ENCODE measurements around the gene NCAN. TPM values are rescaled to one million over a fixed set of nuclear protein-coding genes. Genes with fewer than 3 reads are reported as not detected.
"Not testable (repeated sequence)": the region's sequence is repeated elsewhere in the genome, so short reads cannot be mapped to it uniquely, and the experiment has no call there.

NCAN gene
- total and polyA plus RNA-seq, 9 of the 15 experiments (the other 6 are each of a cell fraction or from before 2014, with no cell fraction given), result 0.04 TPM; not detected in 8

DNA sequence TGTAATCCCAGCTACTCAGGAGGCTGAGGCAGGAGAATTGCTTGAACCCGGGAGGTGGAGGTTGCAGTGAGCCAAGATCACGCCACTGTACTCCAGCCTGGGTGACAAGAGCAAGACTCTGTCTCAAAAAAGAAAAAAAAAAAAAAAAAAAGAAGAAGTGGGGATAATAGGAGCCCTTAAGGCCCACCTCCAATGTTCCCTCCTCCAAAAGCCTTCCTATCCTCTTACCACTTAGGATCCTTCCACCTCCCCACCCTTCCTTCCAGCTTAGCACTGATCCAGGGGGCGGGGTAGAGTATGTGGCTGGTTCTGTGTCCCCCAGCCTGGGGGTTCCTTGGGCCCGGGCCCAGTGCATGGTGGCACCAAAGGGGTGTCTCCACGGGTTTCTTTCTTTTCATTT lies 38.5 kb upstream of the NCAN start:
- WGBS (ENCODE audit: insufficient coverage, low coverage, missing lambda C conversion rate), result 61% methylated on average over 3 of the region's 5 CpGs
- H3K4me2 ChIP-seq (ENCODE audit: insufficient read depth, low read length); H4K20me1 ChIP-seq (replicated peaks; ENCODE audit: control insufficient read depth, insufficient read depth, low read length); H3K4me3 ChIP-seq; H3K27ac ChIP-seq (ENCODE audit: extremely low read depth, low read depth, low read length); H3K9me3 ChIP-seq (replicated peaks; ENCODE audit: control insufficient read depth, insufficient read depth, low read depth, low read length); ATAC-seq; in situ Hi-C loops (cut with MboI); DNase-seq (ENCODE audit: extremely low read depth in 1 of 4, low spot score in 3 of 4); H3K79me2 ChIP-seq (ENCODE audit: control insufficient read depth, insufficient read depth, low read length); H3K27me3 ChIP-seq (ENCODE audit: control insufficient read depth in 2 of 2, insufficient read depth in 2 of 2, low read length in 2 of 2); BruUV-seq (replicated peaks); FAIRE-seq; H3K9me1 ChIP-seq (ENCODE audit: control insufficient read depth, insufficient read depth, low read length); H3K9ac ChIP-seq (ENCODE audit: insufficient read depth in 1 of 2, low read depth in 2 of 2, low read length in 2 of 2); H2AFZ ChIP-seq (ENCODE audit: low read depth, low read length): not testable (repeated sequence)
- CTCF ChIA-PET (ENCODE audit: low intra/inter-chr PET ratio), result interaction anchor here (1.3 kb wide), 1 partner anchor 27 kb away, joined by 8 read pairs; no protein-coding TSS in a partner anchor
- H3K36me3 ChIP-seq (ENCODE audit: control insufficient read depth, insufficient read depth, low read length), result peaks cover 11% of the 10 kb centered on the region; the same call in 1 of the 3 replicates
- POLR2A ChIA-PET, result interaction anchor here (0.6 kb wide), 1 partner anchor 470 kb away, joined by 3 read pairs; the partner anchor contains the start of gene GMIP
- intact Hi-C loops (cut with micrococcal nuclease), result loop anchor here (5.0 kb wide), 1 partner anchor 36 kb away; the partner anchor contains the start of gene TMEM161A
- peaks cover 34% of the 10 kb centered on the region in 2 experiments; a peak in 4 of 5 replicates for H3K4me1 ChIP-seq (replicated peaks in 1 of 2; ENCODE audit: control insufficient read depth in 2 of 2, insufficient read depth in 2 of 2, low read length in 2 of 2)

DNA sequence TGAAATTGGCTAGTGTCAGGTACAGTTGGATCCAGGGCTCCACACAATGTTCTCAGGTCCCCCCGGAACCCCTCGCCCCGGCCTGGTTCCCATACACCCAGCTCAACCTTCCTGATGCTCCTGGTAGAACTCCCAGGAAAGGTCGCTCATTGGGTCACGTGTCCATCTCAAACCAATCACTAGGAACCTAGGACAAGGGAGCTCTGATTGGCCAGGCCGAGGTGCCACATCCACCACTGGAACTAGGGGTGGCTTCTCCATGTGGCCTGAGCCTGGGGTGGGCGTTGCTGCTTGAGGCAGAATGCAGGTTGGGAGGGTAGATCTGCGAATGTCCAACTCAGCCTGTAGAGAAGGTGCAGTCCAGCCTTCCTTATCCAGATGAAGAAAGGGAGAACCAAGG lies 34.8 kb upstream of the NCAN start:
- Histone ChIP-seq H3K4me3 (no peak overlapping the region), H3K9me1 (ENCODE audit: control insufficient read depth, insufficient read depth, low read length) (peaks cover 9% of the 10 kb centered on the region), H3K4me1 (replicated peaks in 1 of 2; ENCODE audit: control insufficient read depth in 2 of 2, insufficient read depth in 2 of 2, low read length in 2 of 2) (peaks cover 23 to 37% of the 10 kb centered on the region in 2 experiments), H2AFZ (ENCODE audit: low read depth, low read length) (no peak overlapping the region), H3K9me3 (replicated peaks; ENCODE audit: control insufficient read depth, insufficient read depth, low read depth, low read length) (no peaks in the 10 kb centered on the region), H3K36me3 (ENCODE audit: control insufficient read depth, insufficient read depth, low read length) (peaks cover 25% of the 10 kb centered on the region; the same call in 1 of the 3 replicates), H3K4me2 (ENCODE audit: insufficient read depth, low read length) (no peak overlapping the region), H3K27ac (ENCODE audit: extremely low read depth, low read depth, low read length) (no peak overlapping the region), H4K20me1 (replicated peaks; ENCODE audit: control insufficient read depth, insufficient read depth, low read length) (no peaks in the 10 kb centered on the region), H3K79me2 (ENCODE audit: control insufficient read depth, insufficient read depth, low read length) (no peaks in the 10 kb centered on the region), H3K9ac (ENCODE audit: insufficient read depth in 1 of 2, low read depth in 2 of 2, low read length in 2 of 2) (0 out of 4 replicates have a peak overlapping the region, but pooled peaks of 1 of the 2 experiments have one; percentile 10), H3K27me3 (ENCODE audit: control insufficient read depth in 2 of 2, insufficient read depth in 2 of 2, low read length in 2 of 2) (no peaks in the 10 kb centered on the region)
- intact Hi-C loops (cut with micrococcal nuclease) (no loop called here), in situ Hi-C loops (cut with MboI) (no loop called here)
- ATAC-seq (no peak), FAIRE-seq (no peak), DNase-seq (ENCODE audit: extremely low read depth in 1 of 4, low spot score in 3 of 4) (peak; percentile 25 to 61 (median 54))
- 67% methylated on average over 8 of the region's 8 CpGs for WGBS (ENCODE audit: insufficient coverage, low coverage, missing lambda C conversion rate)
- CTCF ChIA-PET (ENCODE audit: low intra/inter-chr PET ratio), result interaction anchor here (1.0 kb wide), 1 partner anchor 48 kb away, joined by 3 read pairs; no protein-coding TSS in a partner anchor
- BruUV-seq (replicated peaks), result no TSS peak
- POLR2A ChIA-PET, result no interaction called here
- no peak for TF ChIP-seq MXI1 (IDR thresholded peaks at IDR 0.05; ENCODE audit: low read depth, low read length)
- TF ChIP-seq SUPT5H (IDR thresholded peaks at IDR 0.05), result no peak
- TF ChIP-seq, protein P1, sequence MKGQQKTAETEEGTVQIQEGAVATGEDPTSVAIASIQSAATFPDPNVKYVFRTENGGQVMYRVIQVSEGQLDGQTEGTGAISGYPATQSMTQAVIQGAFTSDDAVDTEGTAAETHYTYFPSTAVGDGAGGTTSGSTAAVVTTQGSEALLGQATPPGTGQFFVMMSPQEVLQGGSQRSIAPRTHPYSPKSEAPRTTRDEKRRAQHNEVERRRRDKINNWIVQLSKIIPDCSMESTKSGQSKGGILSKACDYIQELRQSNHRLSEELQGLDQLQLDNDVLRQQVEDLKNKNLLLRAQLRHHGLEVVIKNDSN (CRISPR knock-in tag; IDR thresholded peaks at IDR 0.05), result peak; percentile 90
- no peak for TF ChIP-seq ARNT (IDR thresholded peaks at IDR 0.05)
- peak; percentile 81 for TF ChIP-seq RAD51 (IDR thresholded peaks at IDR 0.05; ENCODE audit: borderline replicate concordance, low read depth)
- TF ChIP-seq, protein P2, sequence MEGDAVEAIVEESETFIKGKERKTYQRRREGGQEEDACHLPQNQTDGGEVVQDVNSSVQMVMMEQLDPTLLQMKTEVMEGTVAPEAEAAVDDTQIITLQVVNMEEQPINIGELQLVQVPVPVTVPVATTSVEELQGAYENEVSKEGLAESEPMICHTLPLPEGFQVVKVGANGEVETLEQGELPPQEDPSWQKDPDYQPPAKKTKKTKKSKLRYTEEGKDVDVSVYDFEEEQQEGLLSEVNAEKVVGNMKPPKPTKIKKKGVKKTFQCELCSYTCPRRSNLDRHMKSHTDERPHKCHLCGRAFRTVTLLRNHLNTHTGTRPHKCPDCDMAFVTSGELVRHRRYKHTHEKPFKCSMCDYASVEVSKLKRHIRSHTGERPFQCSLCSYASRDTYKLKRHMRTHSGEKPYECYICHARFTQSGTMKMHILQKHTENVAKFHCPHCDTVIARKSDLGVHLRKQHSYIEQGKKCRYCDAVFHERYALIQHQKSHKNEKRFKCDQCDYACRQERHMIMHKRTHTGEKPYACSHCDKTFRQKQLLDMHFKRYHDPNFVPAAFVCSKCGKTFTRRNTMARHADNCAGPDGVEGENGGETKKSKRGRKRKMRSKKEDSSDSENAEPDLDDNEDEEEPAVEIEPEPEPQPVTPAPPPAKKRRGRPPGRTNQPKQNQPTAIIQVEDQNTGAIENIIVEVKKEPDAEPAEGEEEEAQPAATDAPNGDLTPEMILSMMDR (IDR thresholded peaks at IDR 0.05 in 2 of 3, conservative IDR thresholded peaks at IDR 0.05 in 1 of 3; ENCODE audit: insufficient read depth in 2 of 3, low read depth in 1 of 3, low read length in 3 of 3), result no peak
- TF ChIP-seq SMAD3 (CRISPR knock-in tag; conservative IDR thresholded peaks at IDR 0.05), result no peak
- TF ChIP-seq, protein P3, sequence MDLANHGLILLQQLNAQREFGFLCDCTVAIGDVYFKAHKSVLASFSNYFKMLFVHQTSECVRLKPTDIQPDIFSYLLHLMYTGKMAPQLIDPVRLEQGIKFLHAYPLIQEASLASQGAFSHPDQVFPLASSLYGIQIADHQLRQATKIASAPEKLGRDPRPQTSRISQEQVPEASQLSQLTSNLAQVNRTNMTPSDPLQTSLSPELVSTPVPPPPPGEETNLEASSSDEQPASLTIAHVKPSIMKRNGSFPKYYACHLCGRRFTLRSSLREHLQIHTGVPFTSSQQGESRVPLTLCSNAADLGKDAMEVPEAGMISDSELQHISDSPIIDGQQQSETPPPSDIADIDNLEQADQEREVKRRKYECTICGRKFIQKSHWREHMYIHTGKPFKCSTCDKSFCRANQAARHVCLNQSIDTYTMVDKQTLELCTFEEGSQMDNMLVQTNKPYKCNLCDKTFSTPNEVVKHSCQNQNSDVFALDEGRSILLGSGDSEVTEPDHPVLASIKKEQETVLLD (IDR thresholded peaks at IDR 0.05), result no peak
- peak; percentile 31; the same call in 1 of the 2 replicates for TF ChIP-seq CBFA2T2 (conservative IDR thresholded peaks at IDR 0.05)
- TF ChIP-seq, protein P4, sequence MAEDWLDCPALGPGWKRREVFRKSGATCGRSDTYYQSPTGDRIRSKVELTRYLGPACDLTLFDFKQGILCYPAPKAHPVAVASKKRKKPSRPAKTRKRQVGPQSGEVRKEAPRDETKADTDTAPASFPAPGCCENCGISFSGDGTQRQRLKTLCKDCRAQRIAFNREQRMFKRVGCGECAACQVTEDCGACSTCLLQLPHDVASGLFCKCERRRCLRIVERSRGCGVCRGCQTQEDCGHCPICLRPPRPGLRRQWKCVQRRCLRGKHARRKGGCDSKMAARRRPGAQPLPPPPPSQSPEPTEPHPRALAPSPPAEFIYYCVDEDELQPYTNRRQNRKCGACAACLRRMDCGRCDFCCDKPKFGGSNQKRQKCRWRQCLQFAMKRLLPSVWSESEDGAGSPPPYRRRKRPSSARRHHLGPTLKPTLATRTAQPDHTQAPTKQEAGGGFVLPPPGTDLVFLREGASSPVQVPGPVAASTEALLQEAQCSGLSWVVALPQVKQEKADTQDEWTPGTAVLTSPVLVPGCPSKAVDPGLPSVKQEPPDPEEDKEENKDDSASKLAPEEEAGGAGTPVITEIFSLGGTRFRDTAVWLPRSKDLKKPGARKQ (CRISPR knock-in tag; IDR thresholded peaks at IDR 0.05), result no peak

All from K562 (cell line).